Measurements from ENCODE around the gene SLC38A5. TPM values are rescaled to one million over a fixed set of nuclear protein-coding genes. Genes with fewer than 3 reads are reported as not detected.
A peak's percentile ranks its signal among the peaks of the same experiment; 100 is the strongest.

SLC38A5 gene
- total RNA-seq, 1 donor from 2014 or later: 9.0 TPM

GRCh38 chrX:48514126-48514806, 44.2 kb upstream of the SLC38A5 start:
- peaks cover 17% of the 10 kb centered on the region for H3K9me3 Mint-ChIP-seq
- H3K4me3 Mint-ChIP-seq: no peak overlapping the region
- peaks cover 5% of the 10 kb centered on the region for H3K4me1 Mint-ChIP-seq
- H3K27me3 Mint-ChIP-seq (ENCODE audit: low read depth): no peaks in the 10 kb centered on the region
- peaks cover 9% of the 10 kb centered on the region for H3K36me3 Mint-ChIP-seq
- TF ChIP-seq CTCF (IDR thresholded peaks at IDR 0.05; ENCODE audit: unreplicated experiment): no peak
- H3K27ac Mint-ChIP-seq: no peak overlapping the region
- DNase-seq (ENCODE audit: low spot score in 2 of 2, unreplicated experiment in 2 of 2): no peak

GRCh38 chrX:48513670-48514069, 43.6 kb upstream of the SLC38A5 start:
- peaks cover 6% of the 10 kb centered on the region for H3K4me1 Mint-ChIP-seq
- peaks cover 17% of the 10 kb centered on the region for H3K9me3 Mint-ChIP-seq
- no peaks in the 10 kb centered on the region for H3K27me3 Mint-ChIP-seq (ENCODE audit: low read depth)
- H3K36me3 Mint-ChIP-seq: peaks cover 9% of the 10 kb centered on the region
- H3K4me3 Mint-ChIP-seq: no peak overlapping the region
- no peak for TF ChIP-seq CTCF (IDR thresholded peaks at IDR 0.05; ENCODE audit: unreplicated experiment)
- DNase-seq (ENCODE audit: low spot score in 2 of 2, unreplicated experiment in 2 of 2): no peak
- no peak overlapping the region for H3K27ac Mint-ChIP-seq

- no peak for DNase-seq (ENCODE audit: low spot score in 2 of 2, unreplicated experiment in 2 of 2)
- no peak overlapping the region for H3K27ac Mint-ChIP-seq
- H3K36me3 Mint-ChIP-seq: peaks cover 9% of the 10 kb centered on the region
- H3K9me3 Mint-ChIP-seq: peaks cover 17% of the 10 kb centered on the region
- no peaks in the 10 kb centered on the region for H3K27me3 Mint-ChIP-seq (ENCODE audit: low read depth)
- TF ChIP-seq CTCF (IDR thresholded peaks at IDR 0.05; ENCODE audit: unreplicated experiment): no peak
- no peak overlapping the region for H3K4me3 Mint-ChIP-seq
- peaks cover 6% of the 10 kb centered on the region for H3K4me1 Mint-ChIP-seq
Observed at GRCh38 chrX:48512371-48512935, 42.4 kb upstream of the SLC38A5 start.

GRCh38 chrX:48511560-48511959, 41.5 kb upstream of the SLC38A5 start:
- TF ChIP-seq CTCF (IDR thresholded peaks at IDR 0.05; ENCODE audit: unreplicated experiment): no peak
- H3K4me3 Mint-ChIP-seq: no peak overlapping the region
- H3K36me3 Mint-ChIP-seq: peaks cover 9% of the 10 kb centered on the region
- H3K9me3 Mint-ChIP-seq: peaks cover 17% of the 10 kb centered on the region
- H3K4me1 Mint-ChIP-seq: peaks cover 6% of the 10 kb centered on the region
- no peak overlapping the region for H3K27ac Mint-ChIP-seq
- DNase-seq (ENCODE audit: low spot score in 2 of 2, unreplicated experiment in 2 of 2): no peak
- H3K27me3 Mint-ChIP-seq (ENCODE audit: low read depth): no peaks in the 10 kb centered on the region

GRCh38 chrX:48509619-48510018, 39.6 kb upstream of the SLC38A5 start:
- no peak for DNase-seq (ENCODE audit: low spot score in 2 of 2, unreplicated experiment in 2 of 2)
- Mint-ChIP-seq H3K4me3 (peak overlapping the region; percentile 82), H3K36me3 (peaks cover 2% of the 10 kb centered on the region), H3K4me1 (peaks cover 6% of the 10 kb centered on the region), H3K27ac (peak overlapping the region; percentile 47), H3K27me3 (ENCODE audit: low read depth) (no peaks in the 10 kb centered on the region), H3K9me3 (peaks cover 13% of the 10 kb centered on the region)
- no peak for TF ChIP-seq CTCF (IDR thresholded peaks at IDR 0.05; ENCODE audit: unreplicated experiment)
